HEK293T (cell line): ENCODE measurements around the gene CYP26A1.

Experiments used
- CTCF ChIA-PET: fragments of 350-600 bp; formaldehyde crosslinking; extraction: SDS; loops from one replicate; lab custom pipeline; 2021; ENCODE audit warnings: antibody characterized with exemption, inconsistent platforms; lab: Yijun Ruan, JAX
- POLR2A ChIA-PET: fragments of 350-600 bp; formaldehyde crosslinking; extraction: SDS; loops from one replicate; lab custom pipeline; 2020; ENCODE audit warnings: antibody characterized with exemption, inconsistent platforms; lab: Yijun Ruan, JAX
- DNase-seq: peaks from one replicate; pipeline ENCODE4 v3.0.0; 2012; ENCODE audit warnings: mixed read lengths; ENCODE audit errors: extremely low spot score
- ARNT ChIP-seq: fragments of 450-650 bp; IDR thresholded peaks from 2 replicates; pipeline ENCODE4 v1.6.1; 2017; ENCODE audit warnings: mild to moderate bottlenecking
- BHLHE40 ChIP-seq: fragments of 450-650 bp; IDR thresholded peaks from 2 replicates; pipeline ENCODE4 v1.6.1; 2016; ENCODE audit warnings: mild to moderate bottlenecking, moderate library complexity, borderline replicate concordance
- CTBP1 ChIP-seq: fragments of 450-650 bp; IDR thresholded peaks from 2 replicates; pipeline ENCODE4 v1.6.1; 2016; ENCODE audit warnings: borderline replicate concordance
- ELF4 ChIP-seq: fragments of 450-650 bp; IDR thresholded peaks from 2 replicates; pipeline ENCODE4 v1.6.1; 2017; ENCODE audit warnings: antibody characterized with exemption
- FOXA1 ChIP-seq: fragments of 450-650 bp; IDR thresholded peaks from 2 replicates; pipeline ENCODE4 v1.6.1; 2016; ENCODE audit warnings: mild to moderate bottlenecking
- FOXK2 ChIP-seq: fragments of 450-650 bp; IDR thresholded peaks from 2 replicates; pipeline ENCODE4 v1.6.1; 2016; ENCODE audit warnings: mild to moderate bottlenecking
- FOXM1 ChIP-seq: fragments of 450-650 bp; IDR thresholded peaks from 2 replicates; pipeline ENCODE4 v1.6.1; 2017; ENCODE audit warnings: mild to moderate bottlenecking, borderline replicate concordance
- HDGF ChIP-seq: fragments of 450-650 bp; IDR thresholded peaks from 2 replicates; pipeline ENCODE4 v1.6.1; 2017; ENCODE audit warnings: antibody characterized with exemption, borderline replicate concordance
- L3MBTL2 ChIP-seq: fragments of 450-650 bp; conservative IDR thresholded peaks from 2 replicates; pipeline ENCODE4 v1.6.1; 2016; ENCODE audit warnings: mild to moderate bottlenecking
- LEF1 ChIP-seq: fragments of 450-650 bp; IDR thresholded peaks from 2 replicates; pipeline ENCODE4 v1.6.1; 2017; ENCODE audit warnings: mild to moderate bottlenecking, borderline replicate concordance
- NFRKB ChIP-seq: fragments of 450-650 bp; IDR thresholded peaks from 2 replicates; pipeline ENCODE4 v1.6.1; 2016; ENCODE audit warnings: mild to moderate bottlenecking, moderate library complexity
- PKNOX1 ChIP-seq: fragments of 450-650 bp; IDR thresholded peaks from 2 replicates; pipeline ENCODE4 v1.6.1; 2016
- SP1 ChIP-seq: fragments of 450-650 bp; IDR thresholded peaks from 2 replicates; pipeline ENCODE4 v1.6.1; 2017
- SUZ12 ChIP-seq: fragments of 450-650 bp; IDR thresholded peaks from 2 replicates; pipeline ENCODE4 v1.6.1; 2016; ENCODE audit warnings: mild to moderate bottlenecking
- TARDBP ChIP-seq: fragments of 450-650 bp; IDR thresholded peaks from 2 replicates; pipeline ENCODE4 v1.6.1; 2016
- ZNF384 ChIP-seq: fragments of 450-650 bp; IDR thresholded peaks from 2 replicates; pipeline ENCODE4 v1.6.1; 2016

Gene CYP26A1

GRCh38 chr10:93063144-93063976, 10.3 kb upstream of the CYP26A1 start:
- ChIA-PET POLR2A (no interaction called here), CTCF (no interaction called here)
- TF ChIP-seq TARDBP (no peak), FOXA1 (no peak), ZNF384 (no peak), LEF1 (no peak), PKNOX1 (no peak), ELF4 (no peak)
- no peak for DNase-seq

DNA sequence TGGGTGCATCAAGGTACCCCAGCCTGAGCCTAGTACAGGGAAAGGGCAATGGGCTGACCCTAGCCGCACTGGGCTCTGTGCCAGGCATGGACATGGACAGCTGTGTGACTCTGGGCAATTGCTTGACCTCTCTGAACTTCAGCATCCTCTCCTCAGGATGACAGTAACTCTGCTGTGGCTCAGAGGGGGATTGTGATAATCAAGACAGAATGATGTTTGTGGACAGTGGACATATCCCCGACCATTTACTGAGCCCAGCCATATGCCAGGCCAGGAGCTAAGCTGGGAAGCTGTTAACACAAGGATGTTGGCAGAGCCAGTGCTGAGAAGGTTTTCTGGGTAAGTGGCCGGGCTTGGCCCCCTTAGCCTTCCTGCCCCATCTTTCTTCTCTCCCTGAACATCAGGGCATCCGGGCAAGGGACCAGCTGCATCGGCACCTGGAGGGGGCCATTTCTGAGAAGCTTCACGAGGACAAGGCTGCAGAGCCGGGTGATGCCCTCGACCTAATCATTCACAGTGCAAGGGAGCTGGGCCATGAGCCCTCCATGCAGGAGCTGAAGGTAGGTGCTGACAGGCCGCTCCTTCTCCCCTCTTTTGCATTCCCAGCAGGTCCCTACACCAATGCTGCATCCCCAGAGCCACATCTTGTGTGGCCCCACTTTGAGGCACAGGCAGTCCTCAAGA, 9.6 kb upstream of the CYP26A1 start:
- DNase-seq, result no peak
- ChIA-PET CTCF (interaction anchor here (1.0 kb wide), 1 partner anchor 12 kb away, joined by 3 read pairs; no protein-coding TSS in a partner anchor), POLR2A (no interaction called here)
- TF ChIP-seq TARDBP, result no peak
- TF ChIP-seq SUZ12, result no peak
- no peak for TF ChIP-seq LEF1
- no peak for TF ChIP-seq FOXM1
- no peak for TF ChIP-seq SP1
- no peak for TF ChIP-seq CTBP1
- TF ChIP-seq NFRKB, result no peak
- TF ChIP-seq PKNOX1, result no peak
- TF ChIP-seq L3MBTL2, result no peak
- no peak for TF ChIP-seq ZNF384

DNA sequence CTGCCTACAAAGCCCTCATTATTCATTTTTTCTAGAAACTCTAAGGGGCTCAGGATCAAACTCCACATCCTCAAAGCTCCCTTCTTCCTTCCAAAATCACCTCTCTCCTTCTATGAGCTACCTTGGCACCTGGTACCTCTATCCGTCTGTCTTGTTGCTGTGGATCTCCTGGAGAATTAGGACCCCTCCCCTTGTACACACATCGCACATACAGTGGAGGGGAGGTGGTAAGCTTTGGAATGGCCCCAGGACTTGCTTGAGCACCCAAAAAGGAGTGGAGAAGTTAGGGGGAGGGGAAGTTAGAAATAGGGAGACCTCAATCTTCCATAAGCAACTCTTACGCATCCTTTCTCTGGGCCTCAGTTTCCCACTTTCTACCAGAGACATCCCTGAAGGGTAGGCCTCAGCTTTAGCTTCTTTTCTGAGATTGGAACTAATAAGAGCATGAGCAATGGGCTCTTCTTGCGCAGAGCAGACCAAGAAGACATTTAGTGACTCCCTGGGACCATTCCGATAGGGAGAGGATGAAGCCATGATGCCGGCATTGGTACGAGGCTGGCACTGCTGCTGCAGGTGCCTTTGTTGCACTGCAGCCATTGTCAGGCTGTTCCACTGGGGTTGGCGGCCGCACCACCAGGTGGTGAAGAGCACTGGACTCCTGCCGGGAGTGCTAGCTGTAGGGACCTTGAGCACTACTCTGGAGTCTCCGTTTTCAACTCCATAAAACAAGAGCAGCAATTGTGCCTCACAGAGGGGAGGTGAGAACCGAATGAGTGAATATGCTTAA, 8.6 kb upstream of the CYP26A1 start:
- no peak for DNase-seq
- POLR2A ChIA-PET, result no interaction called here
- no peak for TF ChIP-seq CTBP1
- TF ChIP-seq SUZ12, result no peak
- no peak for TF ChIP-seq ZNF384
- no peak for TF ChIP-seq ARNT
- no peak for TF ChIP-seq NFRKB
- no peak for TF ChIP-seq ELF4
- TF ChIP-seq FOXK2, result no peak
- TF ChIP-seq LEF1, result no peak
- TF ChIP-seq PKNOX1, result no peak
- no peak for TF ChIP-seq SP1
- TF ChIP-seq TARDBP, result no peak
- TF ChIP-seq BHLHE40, result no peak
- no peak for TF ChIP-seq L3MBTL2
- TF ChIP-seq FOXM1, result no peak
- no peak for TF ChIP-seq FOXA1
- TF ChIP-seq HDGF, result no peak
- CTCF ChIA-PET, result interaction anchor here (1.0 kb wide), 1 partner anchor 11 kb away, joined by 3 read pairs; no protein-coding TSS in a partner anchor

DNA sequence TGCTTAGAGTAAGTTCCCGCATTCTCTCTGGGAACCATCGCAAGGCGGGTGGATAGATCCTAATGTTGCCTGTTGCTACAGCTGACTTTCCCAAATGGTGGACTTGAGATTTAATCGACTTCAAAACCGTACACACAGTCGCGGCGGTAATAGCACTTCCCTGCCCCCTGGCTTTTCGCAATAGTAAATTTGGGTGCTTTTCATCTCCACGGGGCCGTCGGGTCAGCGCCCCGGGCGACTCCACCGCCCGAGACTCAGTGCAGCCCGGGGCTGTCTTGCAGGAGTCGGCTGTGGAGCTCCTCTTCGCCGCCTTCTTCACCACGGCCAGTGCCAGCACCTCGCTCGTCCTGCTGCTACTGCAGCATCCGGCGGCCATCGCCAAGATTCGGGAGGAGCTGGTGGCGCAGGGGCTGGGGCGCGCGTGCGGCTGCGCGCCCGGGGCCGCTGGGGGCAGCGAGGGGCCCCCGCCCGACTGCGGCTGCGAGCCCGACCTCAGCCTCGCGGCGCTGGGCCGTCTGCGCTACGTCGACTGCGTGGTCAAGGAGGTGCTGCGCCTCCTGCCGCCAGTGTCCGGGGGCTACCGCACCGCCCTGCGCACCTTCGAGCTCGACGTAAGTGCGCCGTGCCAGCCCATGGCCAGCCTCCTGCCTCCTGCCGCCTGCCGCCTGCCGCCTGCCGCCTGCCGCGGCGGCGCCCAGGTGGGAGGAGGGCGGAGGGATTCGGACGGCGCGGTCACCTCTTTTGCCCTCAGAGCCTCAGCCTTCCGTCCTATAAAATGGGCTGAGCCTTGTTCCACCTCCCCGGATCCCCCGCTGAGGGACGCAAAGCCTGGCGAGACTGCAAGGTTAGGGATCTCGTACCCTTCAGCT, 7.8 kb upstream of the CYP26A1 start:
- CTCF ChIA-PET, result no interaction called here
- POLR2A ChIA-PET, result no interaction called here
- DNase-seq, result no peak
- TF ChIP-seq SP1 (no peak), SUZ12 (no peak), PKNOX1 (no peak), LEF1 (no peak), ZNF384 (no peak), NFRKB (no peak), L3MBTL2 (no peak), HDGF (no peak), TARDBP (no peak), ARNT (no peak), BHLHE40 (no peak), ELF4 (no peak), CTBP1 (no peak), FOXM1 (no peak)
